HG02588 (cell line): Measurements from ENCODE around the gene ATP8B1.
A peak's percentile ranks its signal among the peaks of the same experiment; 100 is the strongest.
"Not testable (repeated sequence)": the region's sequence is repeated elsewhere in the genome, so short reads cannot be mapped to it uniquely, and the experiment has no call there.

ENCODE experiments used
- ATAC-seq: cut with Tn5 transposase; IDR thresholded peaks from one replicate; pipeline ENCODE4 v1.9.1; 2021; ENCODE audit warnings: mild to moderate bottlenecking, moderate library complexity; ENCODE audit not compliant: unreplicated experiment

Gene ATP8B1

GRCh38 chr18:57771193-57771592, 31.9 kb downstream of the ATP8B1 start:
- no peak for ATAC-seq

- no peak for ATAC-seq
Measured at GRCh38 chr18:57768537-57769326, 34.4 kb downstream of the ATP8B1 start.

GRCh38 chr18:57767259-57768050, 35.7 kb downstream of the ATP8B1 start:
- no peak for ATAC-seq

GRCh38 chr18:57764995-57765394, 38.1 kb downstream of the ATP8B1 start:
- no peak for ATAC-seq

- ATAC-seq = no peak
Measured at GRCh38 chr18:57764087-57764486, 39.0 kb downstream of the ATP8B1 start.

- no peak for ATAC-seq
Measured at GRCh38 chr18:57762686-57763085, 40.4 kb downstream of the ATP8B1 start.

- ATAC-seq = no peak
Measured at GRCh38 chr18:57759650-57760049, 43.5 kb downstream of the ATP8B1 start.

GRCh38 chr18:57755473-57756067, 47.5 kb downstream of the ATP8B1 start:
- ATAC-seq = no peak

- peak; percentile 89 for ATAC-seq
Measured at GRCh38 chr18:57754577-57755338, 48.4 kb downstream of the ATP8B1 start.

GRCh38 chr18:57753063-57753462, 50.1 kb downstream of the ATP8B1 start:
- ATAC-seq = no peak

GRCh38 chr18:57749604-57749970, 53.5 kb downstream of the ATP8B1 start:
- ATAC-seq = no peak

- peak; percentile 94 for ATAC-seq
Measured at GRCh38 chr18:57748770-57749603, 54.1 kb downstream of the ATP8B1 start.

- ATAC-seq = no peak
Measured at GRCh38 chr18:57747809-57748680, 55.1 kb downstream of the ATP8B1 start.

- ATAC-seq = no peak
Measured at GRCh38 chr18:57744211-57744694, 58.9 kb downstream of the ATP8B1 start.

- no peak for ATAC-seq
Measured at GRCh38 chr18:57743008-57743407, 60.1 kb downstream of the ATP8B1 start.

- no peak for ATAC-seq
Measured at GRCh38 chr18:57741273-57741672, 61.8 kb downstream of the ATP8B1 start.

GRCh38 chr18:57738078-57738477, 65.0 kb downstream of the ATP8B1 start:
- no peak for ATAC-seq

GRCh38 chr18:57737400-57738060, 65.6 kb downstream of the ATP8B1 start:
- ATAC-seq = no peak

GRCh38 chr18:57735042-57735441, 68.1 kb downstream of the ATP8B1 start:
- not testable (repeated sequence) for ATAC-seq
